Right renal cortex interstitium (tissue), 3 donors: ENCODE measurements around the gene BPIFA2. TPM values are rescaled to one million over a fixed set of nuclear protein-coding genes. Genes with fewer than 3 reads are reported as not detected.
"Not testable (repeated sequence)": the region's sequence is repeated elsewhere in the genome, so short reads cannot be mapped to it uniquely, and the experiment has no call there.

Experiments used
- DNase-seq, 3 donors: peaks; one replicate each; pipeline ENCODE4 v3.0.0-alpha.2; 2013; ENCODE audit warnings: low read depth in 3 of 3, low spot score in 2 of 3
- polyA plus RNA-seq, 3 donors: library from polyadenylated mRNA; unstranded; fragments of 120-200 nt; gene quantifications; one replicate each; pipeline ENCODE4 v1.2.1, GENCODE V29; 2013; ENCODE audit not compliant: insufficient read length in 3 of 3

The BPIFA2 gene
- polyA plus RNA-seq, 3 donors: 0.17 TPM; not detected in 2

- no peak for DNase-seq
These were observed 8.2 kb upstream of the BPIFA2 start for GRCh38 chr20:33159713-33160112.

- DNase-seq: no peak
These were observed 7.3 kb upstream of the BPIFA2 start for GRCh38 chr20:33160681-33161080.

DNA sequence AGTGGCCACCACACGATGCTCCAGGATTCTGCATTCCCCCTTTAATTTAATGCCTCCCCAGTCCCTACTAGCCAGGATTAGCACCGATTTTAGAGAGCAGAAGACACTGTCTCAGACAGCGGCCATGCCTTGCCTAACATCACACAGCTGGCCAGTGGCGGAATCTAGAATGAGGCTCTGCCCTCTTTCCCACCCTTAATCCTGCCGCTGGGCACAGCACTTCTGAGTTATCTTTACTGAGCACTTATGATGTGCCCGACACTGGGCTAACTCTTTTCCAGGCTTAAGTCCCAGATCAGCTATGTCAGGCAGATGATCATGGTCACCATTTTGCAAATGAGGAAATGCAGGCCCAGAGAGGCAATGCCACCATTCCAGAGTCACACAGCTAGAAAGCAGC, 5.6 kb upstream of the BPIFA2 start:
- DNase-seq: no peak

GRCh38 chr20:33162753-33163152, 5.2 kb upstream of the BPIFA2 start:
- DNase-seq: no peak

GRCh38 chr20:33163856-33164762, 3.9 kb upstream of the BPIFA2 start:
- no peak for DNase-seq

- DNase-seq: no peak
These were observed 3.2 kb upstream of the BPIFA2 start for GRCh38 chr20:33164763-33165095.

DNA sequence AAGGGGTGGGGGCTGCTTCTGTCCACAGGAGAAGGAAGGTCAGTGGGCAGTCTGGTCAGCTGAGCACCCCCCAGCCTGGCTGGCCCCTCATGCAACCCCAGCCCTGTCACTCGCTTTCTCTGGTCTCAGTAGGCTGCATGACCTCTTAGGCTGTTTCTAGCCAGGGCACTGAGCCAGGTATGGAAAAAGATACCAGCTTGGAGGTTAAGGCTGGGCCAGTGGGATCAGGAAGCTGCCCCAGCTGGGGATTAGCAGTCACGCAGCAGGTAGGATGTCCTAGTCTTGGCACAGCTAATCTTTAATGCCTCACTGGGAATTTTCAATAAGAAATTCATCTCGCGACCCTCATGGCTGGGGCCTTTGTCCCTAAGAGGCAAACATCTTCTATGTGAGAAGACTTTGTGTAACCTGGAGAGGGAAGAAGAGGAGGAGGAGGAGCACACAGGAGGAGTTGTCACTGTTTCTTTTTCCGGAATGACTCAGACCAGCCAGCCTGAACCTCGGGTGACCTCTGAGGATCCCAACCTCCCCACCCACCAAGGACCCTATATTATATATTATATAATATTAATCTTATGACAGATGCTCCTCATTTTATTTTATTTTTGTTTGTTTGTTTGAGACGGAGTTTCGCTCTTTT, 2.4 kb upstream of the BPIFA2 start:
- DNase-seq: no peak

DNA sequence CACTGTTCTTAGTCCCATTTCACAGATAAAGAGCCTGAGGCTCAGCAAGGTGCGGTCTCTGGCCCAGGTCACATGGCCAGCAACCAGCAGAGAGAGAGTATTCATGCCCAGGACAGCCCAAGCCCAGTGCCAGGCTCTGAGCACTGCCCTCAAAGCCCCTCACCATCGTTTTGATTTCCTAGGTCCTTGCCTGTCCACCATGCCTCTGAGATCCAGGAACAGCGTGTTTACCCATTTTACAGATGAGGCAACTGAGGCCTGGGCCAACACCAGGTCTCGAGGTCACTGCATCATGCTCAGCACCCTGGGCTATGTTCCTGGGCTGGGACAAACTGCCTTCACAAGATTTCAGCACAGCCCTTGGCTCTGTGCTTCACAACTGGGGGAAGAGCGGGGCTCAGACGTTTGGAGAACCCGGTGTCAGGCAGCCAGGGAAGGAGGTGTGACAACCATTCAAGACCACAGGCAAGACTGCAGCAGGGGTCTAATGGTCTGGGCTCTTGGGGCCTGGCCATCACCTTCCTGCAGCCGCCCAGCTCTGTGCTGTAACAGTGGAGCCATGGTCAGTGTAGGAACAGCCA, 1.3 kb upstream of the BPIFA2 start:
- no peak for DNase-seq

DNA sequence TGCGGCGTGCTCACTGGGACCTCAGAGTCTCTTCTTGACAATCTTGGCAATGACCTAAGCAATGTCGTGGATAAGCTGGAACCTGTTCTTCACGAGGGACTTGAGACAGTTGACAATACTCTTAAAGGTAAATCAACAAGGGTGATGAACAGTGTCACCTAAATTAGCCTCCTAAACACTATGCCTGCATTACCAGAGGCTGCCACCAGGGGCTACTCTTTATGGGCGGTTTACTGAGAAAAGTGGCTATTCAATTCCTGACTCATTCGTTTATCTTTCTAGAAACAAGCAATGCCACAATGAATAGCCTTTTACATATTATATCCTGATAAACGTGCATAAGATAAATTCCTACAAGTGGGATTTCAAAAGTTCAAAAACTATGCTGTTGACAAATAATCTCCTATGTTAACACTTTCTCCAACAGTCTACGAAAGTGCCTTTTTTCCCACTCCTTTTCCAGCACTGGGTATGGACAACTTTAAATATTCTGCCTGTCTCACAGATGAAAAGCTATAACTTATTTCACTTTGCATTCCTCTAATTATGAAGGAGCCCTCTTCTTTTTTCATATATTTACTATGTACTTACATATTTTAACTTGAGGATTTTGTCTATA, 1.3 kb downstream of the BPIFA2 start:
- DNase-seq: no peak

DNA sequence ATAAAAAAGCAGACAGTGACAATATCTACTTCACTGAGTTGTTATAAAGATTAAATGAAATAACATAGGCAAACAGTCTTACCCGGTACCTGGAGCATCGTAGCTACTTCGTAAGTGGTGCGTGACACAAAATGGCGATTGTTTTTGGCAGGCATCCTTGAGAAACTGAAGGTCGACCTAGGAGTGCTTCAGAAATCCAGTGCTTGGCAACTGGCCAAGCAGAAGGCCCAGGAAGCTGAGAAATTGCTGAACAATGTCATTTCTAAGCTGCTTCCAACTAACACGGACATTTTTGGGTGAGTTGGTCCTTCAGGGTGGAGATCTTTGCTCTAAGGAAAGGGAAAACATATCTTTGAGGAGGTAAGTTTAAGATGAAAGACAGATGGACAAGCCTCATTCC, 4.8 kb downstream of the BPIFA2 start:
- DNase-seq: no peak

- DNase-seq: no peak
These were observed 7.2 kb downstream of the BPIFA2 start for GRCh38 chr20:33175123-33175522.

DNA sequence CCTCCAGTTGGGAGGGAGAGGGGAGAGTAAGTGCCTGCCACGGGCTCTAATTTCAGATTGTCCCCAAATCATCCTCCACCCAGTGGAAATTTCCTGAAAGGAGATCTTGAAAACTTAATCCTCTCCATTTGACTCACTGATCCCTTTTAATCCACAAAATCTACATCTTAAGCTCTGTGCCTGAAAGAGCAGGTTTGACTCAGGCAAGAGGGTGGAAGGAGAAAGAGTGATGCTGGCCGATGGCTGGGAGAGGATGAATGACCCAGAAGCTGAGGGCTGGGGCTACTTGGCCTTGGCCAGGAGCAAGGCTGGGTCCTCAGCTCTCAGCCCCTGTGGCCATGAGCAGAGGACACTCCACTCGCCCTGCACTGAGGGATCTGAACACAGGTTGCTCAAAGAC, 8.1 kb downstream of the BPIFA2 start:
- no peak for DNase-seq

GRCh38 chr20:33177866-33178265, 9.9 kb downstream of the BPIFA2 start:
- no peak for DNase-seq

DNA sequence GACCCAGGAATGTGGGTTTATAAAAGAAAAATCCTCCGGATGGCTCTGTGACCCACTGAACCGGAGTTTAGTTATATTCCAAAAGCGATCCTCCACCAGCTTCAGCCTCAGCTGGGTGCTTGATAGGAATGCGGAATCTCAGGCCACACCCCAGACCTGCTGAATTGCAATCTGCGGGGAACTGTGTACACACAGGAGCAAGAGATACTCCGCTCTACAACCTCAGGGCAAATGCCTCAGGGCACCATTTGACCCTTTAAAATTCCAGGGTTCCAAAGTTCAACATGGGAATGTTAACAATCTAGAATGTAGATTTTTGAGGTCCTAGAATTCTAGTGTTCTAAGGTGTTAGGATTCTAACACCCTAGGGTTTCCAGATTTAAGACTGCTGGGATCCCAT, 10.8 kb downstream of the BPIFA2 start:
- DNase-seq: peak in 1 of 3 donors; percentile 4

DNA sequence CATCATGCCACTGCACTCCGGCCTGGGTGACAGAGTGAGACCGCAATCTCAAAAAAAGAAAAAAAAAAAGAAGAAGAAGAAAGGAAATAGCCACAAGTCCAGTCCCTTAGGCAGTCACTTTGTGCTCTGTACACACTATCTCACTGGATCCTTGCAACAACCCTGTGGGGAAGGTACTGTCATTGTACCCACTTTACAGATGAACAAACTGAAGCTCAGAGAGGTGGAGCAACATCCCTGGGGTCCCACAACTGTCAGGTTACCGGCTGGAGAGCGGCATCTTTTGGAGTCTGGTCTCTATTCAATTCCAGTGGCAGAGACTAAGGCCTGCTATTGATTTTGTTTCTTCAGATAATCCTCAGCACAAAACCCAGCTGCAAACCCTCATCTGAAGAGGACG, 12.2 kb downstream of the BPIFA2 start:
- DNase-seq: no peak

DNA sequence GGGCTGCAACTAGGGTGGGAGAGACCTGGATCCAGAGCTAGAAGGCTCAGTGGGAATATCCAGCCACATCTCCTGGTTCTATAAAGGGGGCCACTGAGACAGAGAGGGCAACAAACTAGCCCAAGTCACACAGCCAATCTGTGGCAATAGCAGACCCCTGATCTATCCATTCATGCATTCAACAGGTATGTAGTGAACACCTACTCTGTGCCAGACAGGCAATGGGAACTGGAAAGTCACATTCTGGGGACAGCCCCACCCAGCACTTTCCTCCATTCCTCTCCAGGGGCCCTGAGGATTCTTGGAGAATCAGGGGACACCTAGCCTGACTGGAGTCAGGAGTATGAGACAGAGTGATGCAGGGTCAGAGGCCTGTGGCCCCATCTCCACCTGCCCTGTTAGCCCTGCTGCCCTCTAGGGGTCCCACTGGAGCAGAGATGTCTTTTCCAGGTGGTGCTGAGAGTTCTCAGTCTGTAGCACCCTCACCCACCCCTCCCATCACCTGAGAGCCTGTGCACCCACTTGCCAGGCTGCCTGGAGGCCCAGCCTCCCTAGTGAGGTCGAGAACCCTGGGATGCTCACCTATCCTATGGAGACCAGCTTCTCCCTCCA, 13.6 kb downstream of the BPIFA2 start:
- DNase-seq: no peak

DNA sequence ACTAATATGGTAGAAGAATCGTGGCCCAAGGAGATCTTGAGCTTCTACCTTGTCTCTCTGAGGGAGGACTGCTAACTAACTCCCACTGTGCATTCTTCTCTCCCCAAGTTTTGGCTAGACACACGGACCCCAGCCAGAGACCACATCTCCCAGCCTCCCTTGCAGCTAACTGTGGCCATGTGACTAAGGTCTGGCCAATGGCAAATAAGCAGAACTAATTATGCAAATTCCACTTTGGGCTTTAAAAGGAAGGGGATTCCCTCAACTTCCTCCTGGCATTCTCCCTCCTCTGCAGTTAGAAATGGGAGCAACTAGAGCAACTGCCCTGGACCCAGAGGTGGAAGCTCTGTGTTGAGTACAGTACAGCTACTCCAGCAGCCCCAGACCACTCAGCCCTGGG, 15.4 kb downstream of the BPIFA2 start:
- no peak for DNase-seq

GRCh38 chr20:33185031-33185590, 17.2 kb downstream of the BPIFA2 start:
- DNase-seq: not testable (repeated sequence)

DNA sequence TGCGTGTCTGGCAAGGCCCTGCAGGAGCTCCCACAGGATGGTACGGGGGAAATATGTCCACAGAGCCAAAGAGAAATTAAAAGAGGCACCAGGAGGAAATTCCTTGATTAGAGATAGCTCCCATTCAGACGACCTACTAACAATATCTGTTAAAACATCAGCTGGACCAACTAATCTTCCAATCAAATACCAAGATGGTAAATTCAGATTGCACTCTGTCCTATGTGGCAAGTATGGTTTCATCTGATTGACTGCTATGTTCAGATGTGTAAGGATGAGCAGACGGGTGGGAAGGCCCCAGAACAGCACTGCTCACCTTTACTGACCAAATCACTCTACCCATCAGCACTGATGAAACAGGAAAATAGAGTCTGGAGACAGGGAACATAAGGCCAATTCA, 19.5 kb downstream of the BPIFA2 start:
- no peak for DNase-seq

GRCh38 chr20:33188421-33188820, 20.5 kb downstream of the BPIFA2 start:
- DNase-seq: no peak

DNA sequence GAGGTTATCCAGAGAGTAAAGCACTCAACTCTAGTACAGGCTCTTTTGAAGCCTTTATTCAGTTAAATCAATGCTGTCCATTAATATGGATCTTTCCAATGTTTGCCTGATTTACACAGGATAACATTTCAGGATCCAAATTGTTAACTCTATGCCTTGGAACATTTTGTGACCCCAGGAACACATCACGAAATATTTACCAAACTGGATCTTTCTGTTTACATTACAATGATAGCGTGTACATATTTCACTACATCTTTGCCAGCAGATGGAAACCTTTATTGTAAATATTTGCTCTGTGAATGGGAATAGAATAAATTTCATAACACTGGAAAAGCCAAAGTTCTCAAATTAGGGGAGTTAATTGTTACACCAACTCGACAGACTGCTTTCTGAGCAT, 23.5 kb downstream of the BPIFA2 start:
- DNase-seq: no peak
